HG02588 (cell line): ENCODE measurements around the gene ARHGAP8.

ENCODE experiments used
- ATAC-seq: cut with Tn5 transposase; IDR thresholded peaks from one replicate; pipeline ENCODE4 v1.9.1; 2021; ENCODE audit warnings: mild to moderate bottlenecking, moderate library complexity; ENCODE audit not compliant: unreplicated experiment

ARHGAP8 gene

DNA sequence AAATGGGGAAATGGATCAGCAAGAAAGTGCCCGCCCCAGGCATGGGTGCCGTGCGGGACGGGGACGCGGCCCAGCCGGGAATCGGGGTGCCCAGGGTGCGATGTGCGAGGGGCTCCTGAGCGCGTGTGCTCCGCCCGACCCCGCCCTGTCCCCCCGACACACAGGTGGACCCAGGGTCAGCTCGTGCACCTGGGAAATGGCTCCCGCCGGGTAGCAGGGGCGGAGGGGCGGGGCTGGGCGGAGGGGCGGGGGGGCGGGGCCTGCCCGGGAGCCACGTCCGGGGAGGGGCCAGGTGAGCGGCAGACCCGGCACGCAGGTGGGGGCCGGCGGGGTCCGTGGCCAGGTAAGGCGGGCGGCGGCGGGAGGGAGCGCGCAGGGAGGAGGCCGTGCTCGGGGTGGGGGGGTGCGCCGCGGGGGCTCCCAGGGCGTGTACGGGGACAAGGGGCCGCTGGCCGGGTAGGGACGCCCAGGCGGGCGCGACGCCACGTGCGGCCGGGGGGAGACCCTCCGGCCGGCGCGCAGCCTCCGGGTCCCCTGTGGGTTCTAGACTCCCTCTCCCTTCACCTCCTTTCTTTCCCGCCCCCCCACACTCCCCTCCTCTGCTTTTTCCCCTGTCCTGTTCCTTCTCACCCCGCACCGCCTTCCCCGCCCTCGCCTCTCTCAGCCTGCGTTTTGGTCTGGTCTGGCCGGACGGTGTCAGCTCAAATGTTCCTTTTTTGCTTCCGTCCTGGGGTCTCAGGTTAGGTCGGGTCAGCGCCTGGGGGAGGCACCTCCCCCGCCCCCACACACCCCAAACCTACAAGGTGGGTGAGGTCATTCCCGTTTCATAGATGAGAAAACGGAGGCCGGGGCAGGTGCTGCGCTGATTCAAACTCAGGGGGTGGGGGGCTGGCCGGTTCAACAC lies at the start of gene ARHGAP8:
ARHGAP8 (plus strand) TSS at position 291 of the 904 bp plus-strand sequence. CDS start 33,953 bp downstream, outside the sequence.
- no peak for ATAC-seq

DNA sequence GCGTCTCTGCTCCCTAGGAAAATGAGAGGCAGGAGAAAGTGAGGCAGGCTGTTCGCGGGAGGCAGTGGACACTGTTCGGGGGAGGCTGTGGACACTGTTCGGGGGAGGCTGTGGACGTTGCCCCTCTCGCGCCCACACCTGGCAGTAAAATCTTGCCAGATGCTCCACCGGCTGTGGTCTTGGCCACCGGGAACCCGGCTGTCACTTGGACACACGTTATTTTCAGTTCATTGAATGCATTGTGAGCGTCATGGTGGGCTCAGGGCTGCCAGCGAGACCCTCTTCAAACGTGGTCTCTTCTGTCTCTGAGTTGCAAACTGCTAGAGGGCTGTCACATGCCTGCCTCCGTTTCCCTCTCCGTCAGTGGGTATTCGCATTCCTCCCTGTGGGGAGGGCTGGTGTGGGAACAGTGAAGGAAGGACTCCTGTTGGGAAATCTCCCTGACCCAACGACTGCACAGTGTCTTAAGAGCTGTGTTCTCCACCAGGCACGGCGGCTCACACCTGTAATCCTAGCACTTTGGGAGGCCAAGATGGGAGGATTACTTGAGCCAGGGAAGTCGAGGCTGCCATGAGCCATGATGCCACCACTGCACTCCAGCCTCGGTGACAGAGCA lies 49.0 kb upstream of the ARHGAP8 start:
- no peak for ATAC-seq

DNA sequence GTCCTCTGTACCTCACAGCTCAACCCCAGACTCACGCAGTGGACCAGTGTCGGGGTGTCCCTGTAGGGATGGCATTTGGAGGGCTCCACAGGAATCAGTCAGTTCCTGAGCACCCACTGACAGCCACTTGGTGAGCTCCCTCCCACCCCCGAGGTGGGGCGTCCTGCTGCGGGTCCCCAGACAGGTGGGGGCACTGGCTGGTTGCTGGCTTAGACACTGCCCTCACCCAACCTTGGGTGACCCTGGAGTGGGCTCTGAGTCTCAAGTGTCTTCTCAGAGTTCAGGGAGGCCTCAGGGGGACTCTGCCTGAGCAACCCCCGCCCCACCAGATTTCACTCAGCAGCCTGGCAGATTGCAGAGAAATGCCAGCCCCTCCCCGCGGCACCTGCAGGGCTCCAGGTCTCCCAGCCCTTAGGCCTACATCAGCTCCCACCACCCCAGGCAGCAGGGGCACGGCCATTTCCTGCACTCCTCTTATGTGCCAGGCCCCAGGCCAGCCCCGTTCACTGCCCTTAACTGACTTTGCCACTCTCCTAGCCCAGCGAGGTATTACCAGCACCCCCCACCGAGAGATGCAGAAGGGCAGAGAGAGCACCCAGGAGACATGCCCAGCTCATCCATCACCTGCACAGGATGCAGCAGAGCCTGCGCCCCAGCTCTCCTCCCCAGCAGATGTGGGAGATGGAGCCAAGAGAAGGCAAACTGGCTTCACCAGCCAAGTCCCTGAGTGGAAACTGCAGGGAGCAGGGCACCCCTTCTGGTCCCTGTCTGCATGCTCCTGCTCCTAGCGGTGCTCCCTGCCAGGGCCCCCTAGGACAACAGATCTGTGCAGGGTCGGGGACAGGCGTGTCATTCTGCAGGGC lies 48.0 kb upstream of the ARHGAP8 start:
- ATAC-seq = no peak

DNA sequence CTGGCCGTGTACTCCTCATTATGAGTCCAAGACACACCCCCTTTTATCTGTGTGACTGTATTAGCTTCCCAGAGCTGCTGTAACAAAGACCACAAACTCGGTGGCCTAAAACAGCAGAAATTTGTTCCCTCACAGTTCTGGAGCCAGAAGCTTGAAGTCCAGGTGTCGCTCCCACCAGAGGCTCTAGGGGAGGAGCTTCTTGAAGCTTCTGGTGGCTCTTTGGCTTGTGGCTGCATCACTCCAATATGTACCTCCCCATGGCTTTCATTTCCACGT lies 47.4 kb upstream of the ARHGAP8 start:
- no peak for ATAC-seq

DNA sequence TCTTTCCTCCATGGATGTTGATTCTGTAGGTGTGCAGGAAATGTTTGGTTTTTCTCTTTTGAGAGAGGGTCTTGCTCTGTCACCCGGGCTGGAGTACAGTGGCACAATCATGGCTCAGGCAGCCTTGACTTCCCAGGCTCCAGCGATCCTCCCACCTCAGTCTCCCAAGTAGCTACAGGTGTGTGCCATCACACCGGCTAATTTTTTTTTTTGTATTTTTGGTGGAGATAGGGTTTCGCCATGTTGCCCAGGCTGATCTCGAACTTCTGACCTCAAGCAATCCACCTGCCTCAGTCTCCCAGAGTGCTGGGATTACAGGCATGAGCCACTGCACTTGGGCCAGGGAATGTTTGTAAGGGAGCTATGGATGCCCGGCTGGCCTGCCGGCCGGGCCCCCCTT lies 45.9 kb upstream of the ARHGAP8 start:
- no peak for ATAC-seq

DNA sequence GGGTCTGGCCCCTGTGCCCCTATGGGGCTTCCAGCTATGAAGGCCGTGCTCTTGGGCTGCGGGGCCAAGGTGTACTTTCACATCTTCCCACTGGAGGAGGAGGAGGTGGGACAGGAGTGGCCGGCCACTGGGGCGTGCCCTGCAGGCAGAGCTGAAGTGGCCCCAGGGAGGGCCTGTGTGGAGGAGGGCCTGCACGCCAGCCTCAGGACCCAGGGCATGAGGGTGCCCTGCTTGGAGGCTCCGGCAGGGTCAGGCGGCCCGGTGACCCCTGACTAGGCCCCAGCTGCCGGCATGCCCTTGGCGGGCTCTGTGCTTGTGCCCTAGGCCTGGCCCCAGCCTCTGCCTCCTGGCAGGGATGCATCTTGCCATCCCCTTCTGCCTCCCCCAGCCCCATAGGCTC lies 45.2 kb upstream of the ARHGAP8 start:
- no peak for ATAC-seq

DNA sequence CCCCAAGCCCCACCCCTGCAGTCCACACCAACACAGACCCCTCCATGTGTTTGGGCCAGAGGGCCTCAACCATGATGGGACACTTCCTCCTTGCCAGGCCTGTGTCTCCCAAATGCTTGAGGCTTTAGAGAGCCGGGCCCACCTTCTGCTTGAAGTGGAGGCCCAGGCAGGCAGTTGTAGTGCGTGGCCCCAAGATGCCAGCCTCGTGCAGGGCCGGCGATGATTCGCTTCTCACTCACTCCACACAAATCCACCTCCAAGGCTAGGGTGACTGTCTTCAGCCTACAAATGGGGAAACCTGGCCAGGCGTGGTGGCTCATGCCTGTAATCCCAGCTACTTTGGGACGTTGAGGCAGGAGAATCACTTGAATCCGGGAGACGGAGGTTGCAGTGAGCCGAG lies 44.6 kb upstream of the ARHGAP8 start:
- ATAC-seq = no peak

DNA sequence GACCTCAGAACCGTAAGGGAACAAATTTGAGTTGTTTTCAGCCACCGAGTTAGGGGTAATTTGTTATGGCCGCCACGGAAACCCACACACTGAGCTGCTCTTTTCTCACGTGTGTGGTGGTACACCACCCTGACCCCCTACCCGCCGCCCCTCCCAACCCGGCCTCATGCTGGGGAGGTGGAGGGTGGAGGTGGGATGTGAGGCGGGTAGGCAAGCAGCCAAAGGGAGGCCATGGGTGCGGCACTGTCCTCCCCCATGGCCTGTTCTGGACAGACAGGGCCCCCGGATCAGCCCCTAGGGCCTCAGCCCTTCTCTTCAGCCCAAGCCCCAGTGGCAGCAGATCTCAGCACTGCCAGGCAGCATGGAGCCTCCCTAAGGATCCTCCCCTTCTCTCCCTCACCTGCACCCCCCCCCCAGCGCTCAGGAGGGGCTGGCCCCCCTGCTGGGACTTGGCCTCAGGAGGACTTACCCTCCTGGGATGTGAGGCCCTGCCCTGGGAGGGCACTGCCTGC lies 42.4 kb upstream of the ARHGAP8 start:
- no peak for ATAC-seq

DNA sequence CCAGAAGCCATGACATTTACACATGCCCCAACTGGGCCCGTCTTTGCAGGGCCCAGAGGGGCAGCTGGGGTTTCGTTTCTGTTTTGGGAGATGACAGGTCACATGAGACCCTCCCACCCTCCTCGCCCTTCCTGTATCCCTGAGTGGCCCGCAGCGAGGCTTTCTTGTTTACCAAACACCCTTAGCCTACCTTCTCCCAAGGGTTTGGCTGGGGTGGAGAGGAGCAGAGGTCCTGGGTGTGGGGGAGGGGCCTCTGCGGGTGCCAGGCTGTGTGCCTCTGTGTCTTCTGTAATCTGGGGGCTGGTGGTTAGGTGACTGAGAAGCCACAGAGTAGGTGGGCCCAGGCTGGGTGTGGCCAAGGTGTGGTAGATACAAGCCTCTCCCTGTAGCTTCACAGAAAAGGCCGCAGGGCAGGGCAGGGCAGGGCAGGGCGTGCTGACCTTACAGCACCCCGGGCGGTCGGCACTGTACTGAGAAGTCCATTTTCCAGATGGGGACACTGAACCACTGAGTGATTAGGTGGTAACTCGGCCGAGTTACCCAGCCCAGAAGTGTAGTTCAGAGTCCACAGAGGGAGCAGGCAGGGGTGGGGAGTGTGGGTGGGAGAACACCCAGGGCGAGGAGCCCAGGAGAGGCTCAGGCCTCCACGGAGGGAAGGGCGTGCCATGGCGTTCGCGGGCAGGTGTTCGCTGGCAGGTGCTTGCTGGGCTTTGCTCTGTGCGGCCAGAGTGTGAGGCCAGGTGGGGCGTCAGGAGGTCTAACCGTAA lies 41.7 kb upstream of the ARHGAP8 start:
- no peak for ATAC-seq

DNA sequence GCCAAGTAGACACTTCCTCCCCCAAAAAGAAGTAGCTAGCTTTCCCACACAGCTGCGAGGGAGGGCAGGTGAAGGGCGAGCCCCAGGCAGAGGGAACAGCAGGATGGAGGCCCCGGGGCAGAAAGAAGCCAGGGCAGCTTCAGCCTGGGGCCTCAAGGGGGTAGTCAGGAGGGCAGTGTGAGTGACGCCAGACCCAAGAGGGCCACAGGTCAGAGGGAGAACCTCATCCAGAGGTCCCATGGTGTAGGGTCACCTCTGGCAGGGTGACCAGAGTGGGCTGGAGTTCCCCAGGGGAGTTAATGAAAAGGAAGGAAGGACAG lies 41.2 kb upstream of the ARHGAP8 start:
- ATAC-seq = no peak

DNA sequence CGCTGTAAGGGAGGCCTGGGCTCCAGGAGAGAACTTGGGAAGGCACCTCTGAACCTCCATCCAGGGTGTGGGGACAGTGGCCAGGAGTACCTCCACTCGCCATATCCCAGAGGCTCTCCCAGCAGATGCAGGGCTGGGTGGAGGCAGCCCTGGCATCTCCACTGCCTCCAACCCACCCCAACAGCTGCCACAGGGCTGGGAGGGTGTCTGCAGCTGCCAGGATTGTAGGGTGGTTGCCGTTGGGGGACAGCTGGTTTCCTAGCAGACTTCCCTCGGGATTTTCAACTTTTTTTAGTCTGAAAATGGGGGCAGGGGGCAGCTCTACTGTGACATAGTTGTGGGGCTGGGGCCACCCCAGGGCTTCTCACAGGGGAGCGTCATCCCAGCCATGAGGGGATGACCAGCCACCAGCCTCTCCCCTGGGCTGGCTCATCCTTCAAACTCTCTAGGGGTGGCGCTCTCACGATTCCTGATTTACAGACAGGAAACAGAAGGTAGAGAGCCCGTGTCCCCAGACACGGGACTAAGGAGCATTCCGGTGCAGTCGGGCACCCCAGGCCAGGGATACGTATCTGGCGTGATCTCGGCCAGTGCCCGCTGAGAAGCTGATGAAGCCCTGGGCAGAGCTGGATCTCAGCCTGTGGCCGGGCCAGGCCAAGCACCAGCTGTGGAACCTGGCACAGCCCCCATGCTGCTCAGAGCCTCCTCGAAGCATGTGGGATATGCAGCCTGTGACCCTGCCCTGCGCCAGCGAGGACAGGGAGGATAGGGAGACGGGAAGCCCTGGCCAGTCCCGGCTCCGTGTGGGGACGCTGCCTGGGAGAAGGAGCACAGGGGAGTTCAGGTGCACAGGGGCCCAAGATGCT lies 40.5 kb upstream of the ARHGAP8 start:
- ATAC-seq = no peak

DNA sequence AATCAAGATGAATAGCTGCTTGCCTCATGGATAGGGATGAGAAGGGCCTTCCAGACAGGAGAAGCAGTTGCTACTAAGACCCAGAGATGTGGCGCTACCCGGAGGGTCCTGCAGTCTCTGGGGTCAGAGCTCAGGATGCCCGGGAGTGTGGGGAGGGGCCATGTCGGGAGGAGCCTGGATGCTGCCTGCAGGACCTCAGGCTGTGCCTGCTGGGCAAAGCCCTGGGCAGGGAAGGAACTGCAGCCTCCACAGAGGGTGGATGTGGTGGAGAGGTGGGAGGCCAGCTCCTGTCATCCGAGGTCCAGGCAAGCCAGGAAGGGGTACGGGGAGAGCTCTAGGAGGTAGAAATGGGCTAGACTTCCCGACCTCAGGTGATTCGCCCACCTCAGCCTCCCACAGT lies 39.4 kb upstream of the ARHGAP8 start:
- no peak for ATAC-seq

DNA sequence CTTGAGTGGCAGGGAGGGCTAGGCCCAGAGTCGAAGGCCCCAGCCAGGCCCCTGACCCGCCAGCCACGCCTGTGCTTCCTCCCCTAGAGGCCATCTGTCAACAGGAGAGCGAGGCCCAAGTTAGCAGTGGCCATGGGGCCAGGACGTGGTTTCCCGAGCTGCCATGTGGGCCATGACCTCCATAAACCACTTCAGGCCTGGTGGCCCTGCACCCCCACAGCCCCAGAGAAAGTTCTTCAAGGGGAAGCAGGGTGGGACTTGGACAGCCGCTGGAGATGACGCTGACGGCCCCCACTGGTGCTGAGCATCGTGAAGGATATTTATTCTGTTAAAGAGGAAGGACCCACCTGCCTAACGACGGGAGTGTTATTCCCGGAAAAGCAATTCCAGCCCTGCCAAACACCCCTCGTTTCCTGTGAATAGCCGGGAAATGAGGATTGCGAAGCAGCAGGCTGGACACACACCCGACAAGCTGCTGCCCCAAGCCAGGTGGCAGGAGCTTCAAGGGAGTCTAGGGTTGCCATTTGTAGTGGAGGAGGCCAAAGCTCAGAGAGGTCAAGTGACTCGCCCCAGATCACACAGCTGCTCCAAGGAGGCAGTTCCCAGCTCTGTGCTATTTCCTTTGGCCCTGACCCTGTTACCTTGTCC lies 37.5 kb upstream of the ARHGAP8 start:
- no peak for ATAC-seq

DNA sequence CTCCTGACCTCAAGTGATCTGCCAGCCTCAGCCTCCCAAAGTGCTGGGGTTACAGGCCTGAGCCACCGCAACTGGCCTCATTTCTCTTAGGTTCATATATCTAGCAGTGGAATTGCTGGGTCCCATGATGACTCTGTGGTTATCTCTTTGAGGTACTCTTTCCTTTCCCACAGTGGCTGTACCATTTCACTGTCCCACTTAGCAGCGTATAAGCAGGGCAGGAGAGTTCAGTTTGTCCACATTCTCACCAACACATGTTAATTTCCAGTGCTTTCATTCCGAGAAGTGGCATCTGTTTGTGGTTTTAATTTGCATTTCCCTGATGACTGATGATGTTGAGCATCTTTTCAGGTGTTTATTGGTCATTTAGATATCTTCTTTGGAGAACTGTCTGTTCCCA lies 34.0 kb upstream of the ARHGAP8 start:
- ATAC-seq = no peak

DNA sequence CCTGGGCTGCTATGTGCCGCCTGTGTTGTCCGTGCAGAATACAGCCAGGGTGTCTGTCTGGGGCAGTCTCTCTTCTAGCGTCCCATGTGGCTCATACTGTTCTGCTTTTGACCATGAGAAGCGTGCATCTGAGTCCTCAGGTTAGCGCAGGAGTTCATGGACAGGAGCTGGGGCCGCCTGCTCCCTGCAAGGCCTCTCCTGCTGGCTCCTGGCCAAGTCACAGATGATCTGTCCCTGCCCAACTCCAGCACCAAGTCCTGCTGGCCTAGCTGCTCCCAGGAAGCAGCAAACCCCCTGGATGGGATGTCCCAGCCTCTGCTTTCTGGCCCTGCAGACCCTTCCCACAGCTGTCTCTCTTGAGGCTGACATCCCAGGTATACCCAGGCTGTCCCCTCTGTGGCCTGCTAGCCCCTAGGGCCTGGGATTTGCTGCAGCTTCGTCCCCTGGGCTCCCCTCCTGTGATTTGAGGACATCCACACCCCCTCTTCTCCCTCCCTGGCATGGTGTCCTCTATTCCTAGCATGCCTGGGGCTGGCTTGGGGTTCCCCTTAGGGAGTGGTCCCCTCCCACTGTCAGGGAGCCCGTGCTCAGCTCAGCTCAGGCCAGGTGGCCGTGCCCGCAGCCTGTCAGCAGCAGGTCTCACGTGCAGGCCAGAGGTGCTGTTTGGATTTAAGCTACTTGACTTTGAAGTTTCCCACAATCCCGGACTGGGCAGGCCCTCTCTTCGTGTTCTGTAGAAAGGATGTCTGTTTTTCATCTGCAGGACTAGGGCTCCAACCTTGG lies 32.6 kb upstream of the ARHGAP8 start:
- no peak for ATAC-seq

DNA sequence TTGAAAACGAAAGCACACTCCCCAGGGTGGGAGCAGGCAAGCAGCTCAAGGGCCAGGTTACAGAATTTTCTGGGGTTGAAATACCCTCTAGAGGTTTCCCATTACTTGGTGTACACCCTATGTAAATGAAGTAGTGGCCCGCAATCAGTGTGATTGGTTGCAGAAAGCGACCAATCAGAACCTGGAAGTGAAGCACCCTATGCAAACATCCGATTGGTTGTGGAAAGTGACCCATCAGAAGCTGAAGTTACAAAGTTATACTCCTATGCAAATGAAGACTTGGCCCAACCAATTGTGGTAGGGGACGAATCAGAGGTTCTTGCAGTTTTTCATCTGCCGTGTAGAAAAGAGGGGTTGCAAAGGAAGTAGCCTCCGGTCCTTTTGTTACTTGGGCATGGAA lies 31.2 kb upstream of the ARHGAP8 start:
- ATAC-seq = no peak

DNA sequence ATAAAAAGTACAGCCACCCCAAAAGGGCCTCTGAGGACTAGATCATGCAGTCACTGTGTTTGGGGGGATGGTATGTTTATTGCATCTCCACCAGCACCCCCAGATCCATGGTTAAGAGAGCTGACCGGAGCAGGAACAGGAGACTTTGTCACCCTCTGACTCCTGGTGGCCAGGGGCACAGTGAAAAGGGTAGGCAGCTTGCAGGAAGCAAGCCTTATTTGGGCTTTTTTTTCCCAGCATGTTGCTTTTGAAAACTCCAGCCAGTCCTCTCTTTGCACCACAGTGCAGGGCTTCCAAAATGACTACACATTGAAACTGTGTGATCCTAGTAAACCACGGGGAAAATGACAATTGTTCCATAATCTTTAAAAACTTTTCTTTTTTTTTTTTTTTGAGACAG lies 29.8 kb upstream of the ARHGAP8 start:
- ATAC-seq = no peak

DNA sequence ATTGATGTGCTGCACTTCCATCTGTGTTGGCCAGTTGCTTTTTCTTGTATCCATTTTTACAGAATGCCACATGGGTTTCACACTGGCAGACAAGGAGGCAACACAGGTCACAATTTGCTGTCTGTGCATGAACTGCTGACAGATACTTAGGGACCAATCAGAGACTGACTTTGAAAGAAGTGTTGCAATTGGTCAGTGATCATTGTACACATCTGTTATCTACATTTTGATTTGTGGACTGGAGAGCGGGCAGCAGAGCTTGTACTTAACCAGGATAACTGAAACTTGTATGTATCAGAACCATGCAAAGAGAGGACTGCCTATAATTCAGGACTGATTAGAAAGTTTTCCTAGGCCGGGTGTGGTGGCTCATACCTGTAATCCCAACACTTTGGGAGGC lies 28.6 kb upstream of the ARHGAP8 start:
- ATAC-seq = no peak

DNA sequence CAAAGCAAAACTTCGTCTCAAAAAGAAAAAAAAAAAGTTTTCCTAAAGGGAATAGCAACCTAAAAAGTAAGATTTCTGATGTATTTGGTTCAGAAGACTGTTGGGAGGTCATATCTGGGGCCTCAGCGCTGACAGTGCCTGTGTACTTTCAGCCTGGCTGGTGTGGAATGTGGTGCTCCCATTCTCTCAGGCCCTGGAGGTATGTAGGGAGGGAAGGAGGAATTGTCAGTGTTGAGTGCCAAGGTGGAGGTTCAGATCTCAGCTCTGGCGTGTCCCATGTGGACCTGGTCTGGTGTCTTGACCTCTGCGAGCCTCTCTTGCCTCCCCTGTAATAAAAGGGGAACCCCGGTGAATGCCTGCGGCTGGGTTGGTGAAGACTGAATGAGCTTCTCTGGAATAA lies 28.0 kb upstream of the ARHGAP8 start:
- ATAC-seq = no peak
